Fibroblast of villous mesenchyme (primary cell): ENCODE data around the gene LRRC3. TPM values are rescaled to one million over a fixed set of nuclear protein-coding genes. Genes with fewer than 3 reads are reported as not detected.

Source experiments
- DNase-seq: peaks from one replicate; pipeline ENCODE4 v3.0.0-alpha.2; 2010; ENCODE audit warnings: low read depth
- H3K4me3 ChIP-seq: 2 replicates; pipeline ENCODE4 v1.5.1; 2011; ENCODE audit warnings: low read depth, mild to moderate bottlenecking, low read length
- total RNA-seq: library from RNA; depleted of rRNA; stranded (reverse); fragments of >200 nt; gene quantifications from 2 replicates; pipeline ENCODE4 v1.2.3, GENCODE V29; 2012
- TF ChIP-seq, protein P1 (sequence below): IDR thresholded peaks from 2 replicates; pipeline ENCODE4 v1.5.1; 2012; ENCODE audit warnings: low read depth, mild to moderate bottlenecking, low read length; ENCODE audit not compliant: insufficient read depth

LRRC3 gene
- total RNA-seq, 1 donor = under 0.01 TPM

DNA sequence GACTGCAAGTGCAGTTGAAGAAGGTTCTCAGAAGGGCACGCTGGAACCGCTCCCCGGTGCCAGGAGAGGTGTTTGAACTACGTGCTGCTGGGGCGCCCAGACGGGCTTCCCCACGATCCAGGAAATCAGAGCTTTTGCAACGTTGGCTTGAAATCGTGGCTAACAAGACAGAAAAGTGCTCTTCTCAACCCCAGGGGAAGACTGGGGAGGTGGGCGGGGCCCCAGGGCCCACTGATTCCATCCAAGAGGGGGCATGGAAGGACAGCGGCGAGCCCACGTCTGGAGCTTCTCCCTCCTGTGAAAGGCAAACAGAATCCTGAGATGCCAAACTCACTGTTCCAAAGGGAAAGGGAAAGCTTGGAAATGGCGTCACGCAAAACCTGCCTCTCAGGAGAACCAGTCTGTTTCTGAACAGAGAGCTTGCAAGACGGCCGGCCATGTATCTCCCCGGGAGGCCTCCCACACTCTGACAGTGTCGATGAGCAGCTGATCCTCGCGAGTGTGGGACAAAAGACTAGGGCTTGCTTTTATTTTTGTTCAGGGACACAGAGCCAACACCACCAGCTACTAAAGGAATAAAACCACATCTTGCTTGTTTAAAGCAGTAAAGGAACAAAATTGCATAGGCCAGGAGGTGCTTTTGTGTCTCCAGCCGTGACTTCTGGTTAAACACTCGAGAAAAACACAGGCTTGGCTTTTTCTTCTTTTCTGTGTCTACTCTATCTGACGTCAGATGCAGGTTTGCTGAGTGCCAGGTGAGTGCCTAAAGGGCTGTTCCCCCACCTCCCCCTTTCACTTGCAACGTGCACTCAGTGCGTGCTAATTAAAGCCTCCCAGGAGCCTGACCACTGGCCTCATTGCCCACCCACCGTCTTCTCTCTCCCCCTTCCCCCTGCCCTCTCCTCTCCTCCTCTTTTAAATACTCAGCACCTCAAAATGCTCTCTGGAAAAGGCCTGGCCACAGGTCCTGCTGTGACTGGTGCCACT is 41.5 kb downstream of the LRRC3 start:
- TF ChIP-seq, protein P1, sequence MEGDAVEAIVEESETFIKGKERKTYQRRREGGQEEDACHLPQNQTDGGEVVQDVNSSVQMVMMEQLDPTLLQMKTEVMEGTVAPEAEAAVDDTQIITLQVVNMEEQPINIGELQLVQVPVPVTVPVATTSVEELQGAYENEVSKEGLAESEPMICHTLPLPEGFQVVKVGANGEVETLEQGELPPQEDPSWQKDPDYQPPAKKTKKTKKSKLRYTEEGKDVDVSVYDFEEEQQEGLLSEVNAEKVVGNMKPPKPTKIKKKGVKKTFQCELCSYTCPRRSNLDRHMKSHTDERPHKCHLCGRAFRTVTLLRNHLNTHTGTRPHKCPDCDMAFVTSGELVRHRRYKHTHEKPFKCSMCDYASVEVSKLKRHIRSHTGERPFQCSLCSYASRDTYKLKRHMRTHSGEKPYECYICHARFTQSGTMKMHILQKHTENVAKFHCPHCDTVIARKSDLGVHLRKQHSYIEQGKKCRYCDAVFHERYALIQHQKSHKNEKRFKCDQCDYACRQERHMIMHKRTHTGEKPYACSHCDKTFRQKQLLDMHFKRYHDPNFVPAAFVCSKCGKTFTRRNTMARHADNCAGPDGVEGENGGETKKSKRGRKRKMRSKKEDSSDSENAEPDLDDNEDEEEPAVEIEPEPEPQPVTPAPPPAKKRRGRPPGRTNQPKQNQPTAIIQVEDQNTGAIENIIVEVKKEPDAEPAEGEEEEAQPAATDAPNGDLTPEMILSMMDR = no peak
- no peak overlapping the region for H3K4me3 ChIP-seq
- DNase-seq = no peak

DNA sequence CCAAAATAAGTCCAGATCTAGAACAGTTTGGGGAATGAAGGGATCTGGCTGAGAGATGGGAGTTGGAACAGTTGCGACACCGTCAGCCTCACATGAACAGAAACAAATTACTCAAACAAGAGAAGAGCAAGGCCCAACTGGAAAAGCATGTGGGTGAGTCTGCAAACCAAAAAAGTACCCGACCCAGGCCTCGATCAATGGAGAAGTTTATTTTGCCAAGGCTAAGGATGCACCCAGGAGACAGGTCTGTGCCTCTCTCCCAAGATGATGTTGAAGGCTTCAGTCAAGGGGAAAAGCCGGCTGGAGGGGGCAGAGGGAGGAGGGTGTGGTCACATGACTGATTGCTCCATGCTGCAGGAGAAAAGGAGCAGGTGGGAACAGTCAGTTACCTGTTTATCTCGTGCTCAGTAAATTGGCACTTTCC is 42.4 kb downstream of the LRRC3 start:
- H3K4me3 ChIP-seq = no peak overlapping the region
- peak; percentile 18 for DNase-seq
- TF ChIP-seq, protein P1 = no peak

DNA sequence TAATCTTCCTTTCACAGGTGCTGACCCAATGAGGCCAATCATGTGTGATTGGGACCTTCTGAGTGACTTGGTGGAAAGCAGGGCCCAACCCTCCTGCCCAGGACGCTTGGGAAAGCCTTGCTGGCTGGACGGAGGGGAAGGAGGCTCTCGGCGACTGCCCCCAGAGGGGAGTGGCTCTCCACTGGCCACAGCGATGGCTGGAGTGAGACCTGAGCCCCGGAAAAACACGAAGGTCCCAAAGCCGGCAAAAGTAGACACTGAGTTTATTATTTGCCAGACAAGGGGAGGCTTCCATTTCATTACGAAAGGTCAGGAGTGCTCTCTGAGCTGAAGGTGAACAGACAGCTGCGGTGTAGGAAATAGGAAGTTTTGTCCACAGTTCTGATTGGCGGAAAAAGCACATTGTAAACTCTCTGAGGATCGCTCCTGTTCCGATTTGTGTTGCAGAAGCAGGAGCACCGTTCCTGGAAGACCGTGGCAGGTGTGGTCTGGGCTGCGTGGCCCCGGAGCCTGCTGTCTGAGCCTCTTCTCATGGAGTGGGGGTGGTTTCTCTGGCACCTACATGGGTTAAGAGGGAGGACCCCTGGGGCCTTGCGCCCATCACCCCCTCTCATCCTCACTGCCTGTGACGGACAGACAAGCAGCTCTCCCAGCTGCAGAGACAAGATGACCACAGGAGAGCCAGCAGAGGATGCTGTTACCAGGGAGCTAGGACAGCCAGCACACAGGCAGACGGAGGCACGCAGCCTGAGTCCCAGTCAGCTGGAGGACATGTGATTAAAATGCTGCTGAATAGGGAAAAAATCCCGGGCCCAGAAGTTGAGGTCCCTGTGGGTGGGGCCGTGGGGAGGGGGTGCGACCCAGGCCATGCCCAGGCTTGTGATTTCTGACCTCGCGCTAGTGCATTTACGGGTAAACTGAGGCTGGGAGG is 43.2 kb downstream of the LRRC3 start:
- no peak for DNase-seq
- TF ChIP-seq, protein P1 = no peak
- H3K4me3 ChIP-seq = no peak overlapping the region

DNA sequence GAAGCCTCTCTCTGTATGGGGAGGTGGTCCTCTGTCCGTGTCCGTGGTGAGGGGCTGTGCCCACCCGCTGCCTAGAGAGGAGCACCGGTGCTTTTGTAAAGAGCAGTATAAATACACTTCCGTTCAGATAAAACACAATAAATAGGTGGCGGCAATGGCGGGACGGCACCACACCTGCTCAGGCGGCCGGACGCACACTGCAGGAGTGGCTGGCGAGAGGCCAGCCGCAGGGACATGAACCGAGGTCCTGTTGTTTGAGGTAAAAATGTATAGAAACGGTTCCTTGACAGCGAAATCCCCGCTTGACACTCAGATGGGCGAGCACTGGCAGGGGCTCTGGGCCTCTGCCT is 43.9 kb downstream of the LRRC3 start:
- TF ChIP-seq, protein P1 = no peak
- no peak overlapping the region for H3K4me3 ChIP-seq
- no peak for DNase-seq

DNA sequence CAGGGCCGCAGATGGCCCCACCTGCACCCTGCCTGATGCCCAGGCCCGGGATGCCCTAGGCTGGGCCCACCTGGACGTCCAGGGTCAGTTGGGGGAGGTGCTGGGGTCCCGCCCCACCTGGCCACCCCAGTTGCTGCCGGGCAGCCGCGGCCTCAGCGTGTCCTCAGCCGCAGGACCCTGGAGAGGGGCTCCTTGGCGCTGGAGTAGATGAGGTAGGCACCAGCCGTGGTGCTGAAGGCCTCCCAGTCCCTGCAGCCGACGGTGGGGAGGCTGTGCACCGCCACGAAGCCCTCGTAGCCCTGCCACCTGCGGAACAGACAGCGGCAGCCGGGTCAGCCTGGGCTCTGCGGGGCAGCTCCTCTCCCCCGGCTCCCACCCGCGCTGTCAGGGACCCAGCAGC is 44.3 kb downstream of the LRRC3 start:
- DNase-seq = no peak
- no peak overlapping the region for H3K4me3 ChIP-seq
- TF ChIP-seq, protein P1 = no peak

DNA sequence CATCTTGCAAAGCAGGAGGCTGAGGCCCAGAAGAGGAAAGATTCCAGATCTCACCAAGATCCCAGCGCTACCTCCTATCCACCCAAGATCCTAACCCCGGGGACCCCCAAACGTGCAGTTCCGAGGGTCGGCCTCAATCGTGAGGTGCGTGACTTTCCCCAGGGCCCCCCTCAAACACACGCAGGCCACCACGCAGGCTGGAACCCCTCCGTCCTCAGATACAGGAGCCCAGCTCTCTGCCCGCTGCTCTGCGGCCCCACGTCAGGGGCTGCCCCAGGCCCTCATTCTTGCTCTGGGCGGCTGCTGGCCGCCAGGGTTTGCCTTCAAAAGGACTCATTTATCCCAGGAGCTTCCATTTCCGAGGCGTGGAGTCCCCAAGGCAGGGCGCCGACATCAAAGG is 44.8 kb downstream of the LRRC3 start:
- DNase-seq = no peak
- TF ChIP-seq, protein P1 = no peak
- H3K4me3 ChIP-seq = no peak overlapping the region
